Amniotic epithelial cell (primary cell): ENCODE results near the gene TTLL6.
"Not testable (repeated sequence)": the region's sequence is repeated elsewhere in the genome, so short reads cannot be mapped to it uniquely, and the experiment has no call there.

Experiments
- DNase-seq: peaks from one replicate; pipeline ENCODE4 v3.0.0-alpha.2; 2010; ENCODE audit warnings: low read depth

Gene TTLL6

DNA sequence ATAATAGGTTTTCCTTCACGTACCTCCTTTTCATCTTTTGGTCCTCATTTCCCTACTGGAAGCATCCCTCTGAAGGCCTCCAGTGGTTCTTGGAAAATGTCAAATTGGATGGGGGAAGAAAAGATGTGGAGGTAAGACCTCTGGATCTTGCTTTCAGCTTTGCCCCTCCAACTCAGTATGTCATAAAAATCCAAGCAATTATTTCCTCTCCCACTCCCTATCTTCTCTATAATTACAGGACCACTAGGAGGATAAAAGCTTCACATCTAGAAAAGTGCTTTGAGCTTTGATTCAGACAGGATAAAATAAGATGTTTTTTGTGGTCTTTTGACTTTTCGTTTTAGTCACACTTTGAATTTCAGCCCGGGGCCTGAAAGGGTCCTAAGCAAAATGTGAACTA, 1.7 kb downstream of the TTLL6 start:
- no peak for DNase-seq

DNA sequence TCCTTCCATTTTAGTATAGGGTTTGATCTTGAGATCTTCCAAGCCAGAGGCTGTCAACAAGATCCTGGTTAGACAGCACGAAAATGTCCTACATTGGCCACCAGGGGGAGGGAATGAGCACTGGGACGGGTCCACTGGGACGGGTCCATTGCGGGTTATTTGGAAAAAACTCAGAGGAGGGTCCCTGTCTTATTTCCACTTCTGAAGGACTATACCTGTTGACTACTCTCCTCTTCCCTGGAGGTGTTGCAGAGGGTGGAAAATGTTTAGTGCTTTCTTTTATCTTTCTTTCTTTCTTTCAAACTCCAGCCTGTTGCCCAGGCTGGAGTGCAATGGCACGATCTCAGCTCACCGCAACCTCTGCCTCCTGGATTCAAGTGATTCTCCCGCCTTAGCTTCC, 2.5 kb downstream of the TTLL6 start:
- DNase-seq: peak; percentile 38

DNA sequence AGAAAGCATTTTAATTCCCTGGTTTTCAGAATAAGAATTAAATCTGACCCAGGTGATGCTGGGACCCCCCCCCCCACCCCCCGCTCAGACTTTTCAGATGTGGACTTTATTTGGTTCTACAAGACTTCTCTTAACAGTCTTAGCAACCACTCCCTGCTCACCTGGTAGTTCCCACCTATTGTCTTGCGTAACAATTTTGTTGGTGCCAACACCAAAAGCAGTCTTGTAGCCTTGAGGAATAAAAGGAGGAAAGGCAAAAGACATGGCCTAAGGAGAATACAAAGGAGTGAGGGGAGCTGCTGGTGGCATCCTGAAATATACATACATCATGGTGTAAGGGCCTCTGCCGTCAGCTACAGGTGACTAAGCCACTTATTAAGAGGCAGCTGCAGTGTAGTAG, 5.0 kb downstream of the TTLL6 start:
- DNase-seq: no peak

DNA sequence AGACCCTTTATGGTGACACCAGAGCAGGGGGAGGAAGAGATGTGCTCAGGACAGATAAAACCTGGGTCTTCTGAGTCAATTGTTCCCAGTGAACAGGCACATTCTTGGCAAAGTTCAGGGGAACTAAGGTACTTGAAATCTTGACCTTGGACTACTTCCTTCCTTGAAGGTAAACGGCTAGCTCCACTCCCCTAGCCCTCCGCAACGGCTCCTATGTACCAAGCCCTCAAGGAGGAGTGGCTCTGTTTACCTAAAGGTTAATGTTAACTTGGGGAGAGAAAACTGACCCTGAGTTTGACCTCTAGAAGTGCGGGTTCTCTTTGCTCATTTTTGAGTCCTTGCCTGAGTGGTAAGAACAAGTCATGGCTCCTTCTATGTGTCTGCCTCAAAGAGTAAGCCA, 7.8 kb downstream of the TTLL6 start:
- no peak for DNase-seq

DNA sequence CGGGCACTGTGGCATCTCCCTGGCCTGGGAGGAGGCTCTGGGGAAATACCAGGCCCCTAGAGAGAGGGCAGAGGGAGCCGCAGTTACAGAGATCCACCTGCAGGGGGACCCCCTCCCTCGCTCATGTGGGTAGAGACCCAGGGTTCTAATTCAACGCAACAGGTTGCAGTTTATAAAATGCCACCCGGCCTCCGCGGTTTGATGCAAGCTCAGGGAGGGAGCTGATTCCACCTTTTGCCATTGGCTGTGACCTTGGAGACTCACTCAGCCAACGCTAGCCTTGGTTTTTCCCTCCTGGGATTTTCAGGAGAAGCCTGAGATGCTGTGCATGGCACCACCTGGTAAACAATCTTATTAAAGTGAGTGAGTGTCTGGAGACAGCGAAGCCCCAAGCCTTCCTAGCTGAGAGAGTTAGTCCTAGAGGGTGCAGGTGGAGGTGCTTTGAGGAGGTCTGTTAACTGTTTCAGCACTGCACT, 12.1 kb downstream of the TTLL6 start:
- DNase-seq: peak; percentile 45

DNA sequence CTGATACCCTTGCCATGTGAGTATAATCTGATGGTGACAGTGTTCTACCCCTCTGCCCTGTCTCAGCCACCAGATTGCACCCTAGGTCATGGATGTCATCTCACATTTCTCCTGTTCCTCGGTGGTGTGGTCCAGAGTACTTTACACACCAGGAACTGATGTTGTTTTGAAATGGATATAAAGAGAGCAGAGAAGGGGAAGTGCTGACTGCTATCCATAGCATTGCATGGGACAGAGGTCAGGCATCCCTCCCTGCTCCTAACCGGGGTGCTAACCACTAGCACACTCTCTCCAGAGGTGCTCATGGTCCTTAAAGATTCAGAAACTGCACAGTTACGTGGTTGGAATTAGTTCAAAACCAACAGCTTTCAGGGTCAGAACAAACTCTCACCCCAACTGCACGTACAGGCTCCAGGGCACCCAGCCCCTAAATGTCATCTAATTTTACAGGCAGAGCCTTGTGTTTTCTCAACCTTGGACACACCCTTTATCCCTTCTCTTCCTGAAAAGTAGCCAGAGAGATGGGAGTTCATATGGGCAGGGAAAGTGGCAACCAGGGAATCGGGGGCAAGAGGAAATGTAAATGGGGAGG, 16.3 kb downstream of the TTLL6 start:
- no peak for DNase-seq

DNA sequence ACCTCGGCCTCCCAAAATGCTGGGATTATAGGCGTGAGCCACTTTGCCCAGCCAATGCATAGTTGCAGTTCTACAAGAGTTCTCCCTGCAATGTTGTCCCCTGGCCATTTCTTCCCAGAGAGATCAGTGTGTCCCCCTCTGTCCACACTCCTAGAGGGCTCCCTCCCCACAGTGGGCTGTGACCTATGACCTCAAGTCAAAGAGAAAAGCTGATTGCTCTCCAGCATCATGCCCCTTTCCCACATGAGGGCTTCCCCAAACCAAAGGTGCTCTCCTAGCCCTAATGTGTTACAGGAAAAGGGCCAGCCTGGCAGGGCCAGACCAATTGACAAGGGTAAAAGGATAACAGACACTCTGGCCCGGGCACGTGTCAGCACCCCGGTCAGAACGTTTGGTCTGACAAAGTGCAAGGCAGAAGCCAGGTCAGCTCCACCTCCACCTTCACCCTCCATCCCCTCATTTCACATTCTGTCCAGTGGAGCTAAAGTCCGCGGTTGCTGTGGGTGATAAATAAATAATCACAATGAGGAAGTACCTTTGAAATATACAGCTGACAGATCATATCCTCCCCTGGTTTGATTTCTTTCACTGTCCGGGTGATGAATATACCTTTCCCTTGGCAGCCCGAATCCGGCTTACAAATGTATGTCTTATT, 17.8 kb downstream of the TTLL6 start:
- DNase-seq: peak; percentile 59

DNA sequence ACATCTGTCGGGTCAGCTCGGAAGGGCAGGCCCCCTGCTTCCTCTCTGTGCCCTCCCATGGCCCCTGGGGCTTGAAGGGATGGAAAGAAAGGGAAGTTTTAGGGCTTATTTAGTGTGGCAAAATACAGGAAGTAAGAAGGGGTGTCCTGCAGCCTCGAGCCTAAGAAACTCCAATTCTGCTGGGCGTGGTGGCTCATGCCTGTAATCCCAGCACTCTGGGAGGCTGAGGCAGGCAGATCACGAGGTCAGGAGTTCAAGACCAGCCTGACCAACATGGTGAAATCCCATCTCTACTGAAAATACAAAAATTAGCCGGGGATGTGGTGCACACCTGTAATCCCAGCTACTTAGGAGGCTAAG, 20.9 kb downstream of the TTLL6 start:
- not testable (repeated sequence) for DNase-seq

DNA sequence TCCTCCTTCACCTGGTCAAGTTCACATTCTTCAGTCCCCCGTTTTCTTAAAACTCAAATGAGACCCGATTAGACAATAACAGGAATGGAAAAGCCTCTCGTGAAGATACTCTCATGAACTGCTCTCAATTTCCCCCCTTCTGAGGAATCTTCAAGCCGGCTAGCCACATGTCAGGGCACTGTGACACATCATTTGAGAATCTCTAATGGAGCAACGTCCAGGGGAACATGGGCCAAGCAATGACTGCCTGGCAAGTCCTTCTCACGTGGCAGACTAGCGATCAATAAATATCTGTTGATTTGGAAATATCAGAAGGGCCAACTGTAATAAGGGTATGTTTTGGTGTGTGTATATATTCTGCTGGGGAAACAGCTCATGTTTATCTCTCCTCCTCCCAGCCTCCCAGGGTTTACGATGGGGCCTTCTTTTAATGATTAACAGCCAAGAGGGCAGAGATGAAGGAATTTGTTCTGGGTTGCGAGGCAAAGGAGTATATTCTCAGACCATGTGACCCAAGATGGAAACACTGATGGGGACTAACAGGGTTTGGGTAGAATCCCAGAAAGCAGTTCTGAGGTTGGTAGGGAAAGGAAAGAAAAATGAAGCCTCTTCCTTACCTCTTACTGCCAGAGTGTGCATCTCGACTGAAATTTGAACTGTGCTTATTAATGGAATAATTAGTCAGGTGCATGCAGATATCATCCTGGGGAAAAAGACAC, 21.4 kb downstream of the TTLL6 start:
- DNase-seq: peak; percentile 86

DNA sequence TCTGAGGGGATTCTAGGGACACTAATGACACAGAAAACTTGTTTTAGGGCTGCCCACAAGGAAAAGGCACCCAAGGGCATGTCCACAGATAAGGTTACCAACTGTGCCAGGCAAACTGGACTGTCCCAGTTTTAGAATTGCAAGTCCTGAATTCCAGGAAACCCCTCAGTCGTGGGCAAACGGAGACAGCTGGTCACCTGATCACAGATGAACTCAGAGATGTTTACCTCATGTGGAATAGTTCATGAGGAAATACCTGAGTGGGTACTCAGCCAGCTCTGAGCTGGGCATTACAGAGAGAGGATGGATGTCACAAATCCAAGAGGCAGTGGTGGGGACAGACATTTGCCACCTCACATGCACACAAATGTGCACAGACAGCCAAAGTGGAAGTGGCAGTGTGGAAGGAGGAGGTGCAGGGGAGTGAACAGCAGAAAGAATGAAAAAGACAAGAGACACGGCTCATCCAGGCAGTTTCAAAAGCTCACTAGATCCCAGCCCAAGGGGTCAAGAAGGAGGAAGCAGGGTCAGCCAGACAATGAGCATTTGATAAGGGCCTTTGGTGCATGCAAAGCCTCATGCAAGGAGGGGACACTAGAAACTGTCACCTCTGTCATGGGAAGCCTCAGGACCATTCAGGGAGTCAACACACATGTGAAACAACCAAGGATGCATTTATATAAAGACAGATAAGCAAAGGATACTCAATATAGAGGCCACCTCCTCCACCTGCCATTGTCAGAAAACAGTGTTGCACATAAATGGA, 24.8 kb downstream of the TTLL6 start:
- DNase-seq: no peak

DNA sequence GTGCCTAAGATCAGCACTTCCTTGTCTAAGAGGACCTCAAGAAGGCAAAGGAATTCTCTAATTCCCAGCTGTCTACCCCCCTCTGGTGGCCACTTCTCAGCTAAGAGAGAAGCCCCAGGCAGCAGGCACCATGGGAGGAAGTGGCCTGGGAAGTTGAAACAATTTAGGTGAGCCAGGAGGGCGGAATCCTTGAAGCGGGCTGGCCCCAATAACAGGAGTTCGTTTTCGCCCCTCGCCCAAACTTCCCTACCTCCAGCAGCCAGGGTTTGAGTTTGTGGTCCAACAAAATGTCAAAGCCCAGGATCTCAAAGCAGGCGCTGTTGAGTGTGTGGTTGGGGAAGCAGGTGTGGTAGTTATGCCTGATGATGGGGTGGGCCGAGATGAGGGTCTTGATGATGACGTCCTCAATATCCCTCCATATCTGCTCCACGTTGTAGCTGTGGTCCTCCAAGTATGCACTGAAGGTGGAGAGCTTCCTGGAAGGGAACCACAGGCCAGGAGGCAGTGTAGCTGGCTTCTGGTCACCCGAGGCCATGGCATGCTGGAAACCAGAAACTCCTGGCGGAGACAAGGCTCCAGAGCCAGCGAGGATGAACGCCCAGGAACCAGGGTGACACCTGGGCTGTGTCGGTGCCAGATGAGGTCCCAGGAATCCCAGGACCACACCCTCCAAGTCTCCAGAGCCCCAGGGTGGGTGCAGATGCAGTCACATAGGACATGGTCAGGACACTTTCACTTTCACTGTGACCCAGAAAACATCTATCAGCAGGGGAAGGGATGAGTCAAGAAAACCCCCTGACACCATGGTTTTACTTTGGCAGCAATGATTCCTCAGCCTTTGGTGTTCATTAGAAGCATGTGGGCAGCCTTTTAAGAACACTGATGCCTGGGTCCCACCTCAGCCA, 25.6 kb downstream of the TTLL6 start:
- DNase-seq: peak; percentile 80

DNA sequence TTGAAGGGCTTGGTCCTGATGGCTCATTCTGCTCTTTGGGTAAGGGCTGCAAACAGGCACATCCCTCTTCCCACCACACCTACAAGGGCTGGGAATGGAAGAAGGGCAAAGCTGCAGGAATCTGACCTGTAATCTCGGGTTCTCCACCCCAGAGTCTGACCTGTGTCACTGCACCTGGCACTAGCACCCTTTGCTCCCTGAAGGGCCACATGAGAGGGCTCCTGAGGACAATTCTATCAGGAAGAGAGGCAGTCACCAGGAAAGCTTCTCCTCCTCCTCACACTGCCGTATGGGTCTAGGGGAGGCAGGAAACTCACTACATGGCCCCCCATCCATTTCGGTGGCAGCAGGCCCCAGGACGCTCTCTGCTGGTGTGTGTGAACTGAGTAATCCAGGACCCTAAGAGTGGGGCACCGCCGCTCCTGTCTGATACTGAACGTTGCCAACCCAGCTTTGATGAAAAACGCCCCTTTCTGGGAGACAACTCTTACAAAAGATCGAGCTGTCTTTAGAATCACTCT, 26.4 kb downstream of the TTLL6 start:
- no peak for DNase-seq

GRCh38 chr17:48787828-48788227, 29.2 kb downstream of the TTLL6 start:
- DNase-seq: no peak

- no peak for DNase-seq
These were observed 37.6 kb downstream of the TTLL6 start for GRCh38 chr17:48779421-48779820.

DNA sequence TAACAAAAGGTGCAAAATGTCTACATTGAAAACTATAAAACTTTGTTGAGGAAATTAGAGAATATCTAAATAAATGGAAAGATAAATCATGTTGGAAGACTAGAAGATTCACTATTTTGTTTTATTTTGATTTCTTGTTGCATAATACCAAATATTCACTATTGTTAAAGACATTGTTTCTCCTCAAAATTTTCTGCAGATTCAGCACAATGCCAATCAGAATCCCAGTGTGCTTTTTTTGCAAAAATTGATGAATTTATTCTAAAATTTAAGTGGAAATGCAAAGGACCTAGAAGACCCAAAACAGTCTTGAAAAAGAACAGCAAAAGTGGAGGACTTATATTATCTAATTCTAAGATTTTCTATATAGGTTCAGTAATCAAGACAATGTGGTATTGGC, 40.4 kb downstream of the TTLL6 start:
- DNase-seq: no peak

- no peak for DNase-seq
These were observed 43.8 kb downstream of the TTLL6 start for GRCh38 chr17:48773245-48773644.

DNA sequence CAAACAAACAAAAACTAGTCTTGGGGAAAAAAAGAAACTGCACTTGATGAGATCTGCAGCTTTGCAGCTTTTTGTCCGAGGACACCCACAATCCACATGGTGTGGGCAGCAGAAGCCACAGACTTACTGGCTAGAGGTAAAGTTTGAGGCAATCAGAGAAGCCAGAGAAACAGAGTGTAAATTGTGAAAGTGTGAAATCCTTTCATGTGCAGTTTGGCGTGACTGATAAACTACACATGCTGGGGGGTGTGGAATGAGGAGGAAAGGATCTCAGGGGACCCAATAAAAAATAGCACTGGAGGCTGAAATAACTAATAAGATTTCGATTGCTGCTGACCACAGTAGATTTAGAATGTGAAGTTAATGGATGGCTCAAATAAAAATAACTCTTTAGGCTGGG, 46.1 kb downstream of the TTLL6 start:
- DNase-seq: no peak

DNA sequence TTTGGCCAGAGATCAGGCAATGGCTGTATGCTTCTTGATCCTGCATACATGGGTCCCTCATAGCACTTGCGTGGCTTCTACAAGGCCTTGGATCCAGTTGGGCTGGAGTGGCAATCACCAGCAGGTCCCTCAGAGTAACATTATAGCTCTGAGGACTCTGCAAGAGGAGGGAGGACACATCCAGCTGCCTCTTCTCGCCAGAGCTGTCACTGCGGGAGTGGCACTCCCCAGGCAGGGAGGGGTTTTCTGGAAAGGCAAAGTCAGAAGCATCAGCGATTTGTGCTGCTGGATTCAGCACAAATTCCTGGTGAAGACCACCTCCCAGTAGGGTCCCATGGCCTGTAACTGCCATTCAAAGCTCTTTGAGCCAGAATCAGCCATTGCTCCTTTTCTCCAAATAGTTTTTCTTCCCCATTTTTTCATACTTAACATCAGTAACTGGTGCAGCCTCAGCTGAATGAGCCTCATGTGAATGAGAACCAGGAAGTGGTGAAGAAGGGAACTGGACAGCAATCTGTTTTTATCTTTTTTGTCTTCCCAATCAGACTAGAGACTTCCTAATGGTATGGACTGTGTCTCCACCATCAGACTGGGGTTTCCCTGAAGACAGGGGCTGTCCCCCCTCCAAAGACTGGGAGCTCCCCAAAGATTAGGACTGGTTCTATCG, 47.9 kb downstream of the TTLL6 start:
- DNase-seq: no peak

- DNase-seq: no peak
These were observed 49.7 kb downstream of the TTLL6 start for GRCh38 chr17:48767263-48767774.

- DNase-seq: no peak
These were observed 55.9 kb downstream of the TTLL6 start for GRCh38 chr17:48761114-48761513.

DNA sequence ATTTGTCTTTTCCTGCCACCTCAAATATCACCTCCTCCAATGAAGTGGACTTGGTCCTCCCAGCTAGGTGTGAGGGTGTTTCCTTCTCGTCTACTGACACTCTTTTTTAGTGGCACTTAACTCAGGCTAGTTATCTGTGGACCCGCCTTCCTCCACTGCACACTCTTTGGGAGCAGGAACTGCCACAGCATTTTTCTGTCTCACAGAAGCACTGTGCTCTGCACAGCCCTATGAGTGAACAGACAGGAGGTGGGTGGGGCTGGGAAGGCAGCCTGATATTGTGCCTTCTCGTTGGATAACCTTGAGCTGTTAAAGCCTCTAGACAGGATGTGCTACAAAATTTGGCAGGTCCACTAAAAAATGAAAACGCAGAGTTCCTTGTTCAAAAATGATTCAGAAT, 56.6 kb downstream of the TTLL6 start:
- DNase-seq: no peak
